ENCODE measurements around the gene MFSD2B.
"Not testable (repeated sequence)": the region's sequence is repeated elsewhere in the genome, so short reads cannot be mapped to it uniquely, and the experiment has no call there.

The MFSD2B gene

DNA sequence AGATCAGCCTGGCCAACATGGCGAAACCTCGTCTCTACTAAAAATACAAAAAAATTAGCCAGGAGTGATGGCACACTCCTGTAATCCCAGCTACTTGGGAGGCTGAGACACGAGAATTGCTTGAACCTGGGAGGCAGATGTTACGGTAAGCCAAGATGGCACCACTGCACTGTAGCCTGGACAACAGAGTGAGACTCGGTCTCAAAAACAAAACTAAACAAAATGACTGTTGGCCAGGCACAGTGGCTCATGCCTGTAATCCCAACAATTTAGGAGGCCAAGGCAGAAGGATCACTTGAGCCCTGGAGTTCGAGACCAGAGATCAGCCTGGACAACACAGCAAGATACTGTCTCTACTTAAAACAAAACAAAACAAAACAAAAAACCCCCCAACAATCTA lies 33.2 kb downstream of the MFSD2B start:
- not testable (repeated sequence) for H2AFZ ChIP-seq (ENCODE audit: low read length, unreplicated experiment); H3K36me3 ChIP-seq (ENCODE audit: insufficient read depth, low read length); H3K4me3 ChIP-seq (ENCODE audit: low read depth, low read length); H3K27ac ChIP-seq (ENCODE audit: low read depth, low read length); H3K4me1 ChIP-seq (ENCODE audit: control insufficient read depth, insufficient read depth, low read length, unreplicated experiment); H3K27me3 ChIP-seq (ENCODE audit: insufficient read depth, low read length)
- peaks cover 18% of the 10 kb centered on the region for H3K79me2 ChIP-seq (ENCODE audit: control insufficient read depth, insufficient read depth, low read length, unreplicated experiment)

- H3K36me3 ChIP-seq (ENCODE audit: insufficient read depth, low read length), result no peaks in the 10 kb centered on the region
- no peaks in the 10 kb centered on the region for H3K27me3 ChIP-seq (ENCODE audit: insufficient read depth, low read length)
- H3K79me2 ChIP-seq (ENCODE audit: control insufficient read depth, insufficient read depth, low read length, unreplicated experiment), result peaks cover 18% of the 10 kb centered on the region
Observed at GRCh38 chr2:24045511-24046508, 35.9 kb downstream of the MFSD2B start.

DNA sequence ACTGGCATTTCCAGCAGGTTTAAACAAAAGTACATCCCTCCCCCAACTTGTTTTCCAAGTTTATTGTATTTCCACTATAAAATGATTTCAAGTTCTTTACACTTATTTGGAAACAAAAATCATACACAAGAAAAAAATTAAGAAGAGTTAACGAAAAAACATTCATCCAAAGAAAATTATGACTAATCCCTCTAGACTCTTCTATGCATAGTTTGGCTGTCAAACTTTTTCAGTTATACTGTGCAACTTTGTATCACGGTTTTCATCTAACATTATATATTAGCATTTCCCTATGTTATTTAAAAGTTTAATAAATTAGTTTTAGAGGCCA lies 36.7 kb downstream of the MFSD2B start:
- peak overlapping the region; percentile 56 for H2AFZ ChIP-seq (ENCODE audit: low read length, unreplicated experiment)
- no peak overlapping the region for H3K27ac ChIP-seq (ENCODE audit: low read depth, low read length)
- H3K36me3 ChIP-seq (ENCODE audit: insufficient read depth, low read length), result no peaks in the 10 kb centered on the region
- peaks cover 18% of the 10 kb centered on the region for H3K79me2 ChIP-seq (ENCODE audit: control insufficient read depth, insufficient read depth, low read length, unreplicated experiment)
- no peaks in the 10 kb centered on the region for H3K27me3 ChIP-seq (ENCODE audit: insufficient read depth, low read length)
- H3K4me1 ChIP-seq (ENCODE audit: control insufficient read depth, insufficient read depth, low read length, unreplicated experiment), result peaks cover 3% of the 10 kb centered on the region
- H3K4me3 ChIP-seq (ENCODE audit: low read depth, low read length), result peak overlapping the region; percentile 88

More at GRCh38 chr2:24045511-24046508, 35.9 kb downstream of the MFSD2B start:
- Histone ChIP-seq H3K4me1 (ENCODE audit: control insufficient read depth, insufficient read depth, low read length, unreplicated experiment) (peaks cover 3% of the 10 kb centered on the region), H2AFZ (ENCODE audit: low read length, unreplicated experiment) (no peak overlapping the region), H3K27ac (ENCODE audit: low read depth, low read length) (no peak overlapping the region), H3K4me3 (ENCODE audit: low read depth, low read length) (peak overlapping the region; percentile 88)

- Histone ChIP-seq H3K27me3 (ENCODE audit: insufficient read depth, low read length) (no peaks in the 10 kb centered on the region), H3K79me2 (ENCODE audit: control insufficient read depth, insufficient read depth, low read length, unreplicated experiment) (peaks cover 18% of the 10 kb centered on the region), H3K36me3 (ENCODE audit: insufficient read depth, low read length) (no peaks in the 10 kb centered on the region), H3K4me1 (ENCODE audit: control insufficient read depth, insufficient read depth, low read length, unreplicated experiment) (peaks cover 3% of the 10 kb centered on the region), H2AFZ (ENCODE audit: low read length, unreplicated experiment) (peak within 1 kb of the TSS; percentile 77), H3K4me3 (ENCODE audit: low read depth, low read length) (peak within 1 kb of the TSS; percentile 88), H3K27ac (ENCODE audit: low read depth, low read length) (no peak within 1 kb of the TSS)
Observed at GRCh38 chr2:24046930-24047702, 37.2 kb downstream of the MFSD2B start, which contains the start of gene WDCP. TSS of gene WDCP (minus strand) at chr2:24047391. CDS start at chr2:24039494, 7,897 bp downstream.

GRCh38 chr2:24047703-24048033 lies 37.8 kb downstream of the MFSD2B start:
- Histone ChIP-seq H3K27me3 (ENCODE audit: insufficient read depth, low read length) (no peaks in the 10 kb centered on the region), H3K79me2 (ENCODE audit: control insufficient read depth, insufficient read depth, low read length, unreplicated experiment) (peaks cover 18% of the 10 kb centered on the region), H3K27ac (ENCODE audit: low read depth, low read length) (no peak overlapping the region), H2AFZ (ENCODE audit: low read length, unreplicated experiment) (peak overlapping the region; percentile 77), H3K4me1 (ENCODE audit: control insufficient read depth, insufficient read depth, low read length, unreplicated experiment) (peaks cover 3% of the 10 kb centered on the region), H3K36me3 (ENCODE audit: insufficient read depth, low read length) (no peaks in the 10 kb centered on the region), H3K4me3 (ENCODE audit: low read depth, low read length) (peak overlapping the region; percentile 22; the same call in 1 of the 2 replicates)

DNA sequence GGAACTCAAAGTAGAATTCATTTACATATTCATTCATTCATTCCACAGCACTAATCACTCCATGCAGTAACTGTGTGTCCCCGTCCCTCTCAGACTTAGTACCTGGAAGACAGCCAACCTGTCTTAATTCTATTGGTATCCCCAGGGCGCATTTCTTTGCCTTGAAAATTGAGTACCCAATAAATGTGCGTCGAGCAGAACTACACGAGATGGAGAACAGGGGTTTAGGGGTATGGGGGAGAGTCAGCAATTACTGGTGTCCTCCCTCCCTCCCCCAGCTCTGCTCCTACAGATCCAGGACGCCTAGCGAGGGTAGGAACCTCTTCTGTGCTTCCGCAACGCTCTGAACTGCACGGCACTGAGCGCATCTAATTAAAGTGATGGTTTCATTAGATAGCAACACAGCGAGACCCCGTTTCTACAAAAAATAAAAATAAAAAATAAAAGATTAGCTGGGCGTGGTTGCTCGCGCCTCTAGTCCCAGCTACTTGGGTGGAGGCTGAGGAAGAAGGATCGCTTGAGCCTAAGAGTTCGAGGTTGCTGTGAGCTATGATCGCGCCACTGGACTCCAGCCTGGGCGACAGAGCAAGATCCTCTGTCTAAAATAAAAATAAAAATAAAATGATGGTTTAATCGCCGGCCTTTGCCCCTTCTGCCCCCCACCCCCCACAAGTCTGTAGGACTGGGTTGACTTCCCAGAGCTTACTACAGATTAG lies 39.0 kb downstream of the MFSD2B start:
- Histone ChIP-seq H3K36me3 (ENCODE audit: insufficient read depth, low read length) (no peaks in the 10 kb centered on the region), H3K27me3 (ENCODE audit: insufficient read depth, low read length) (no peaks in the 10 kb centered on the region), H3K79me2 (ENCODE audit: control insufficient read depth, insufficient read depth, low read length, unreplicated experiment) (peaks cover 17% of the 10 kb centered on the region), H2AFZ (ENCODE audit: low read length, unreplicated experiment) (peak overlapping the region; percentile 61), H3K27ac (ENCODE audit: low read depth, low read length) (no peak overlapping the region), H3K4me3 (ENCODE audit: low read depth, low read length) (peak overlapping the region; percentile 86), H3K4me1 (ENCODE audit: control insufficient read depth, insufficient read depth, low read length, unreplicated experiment) (peaks cover 3% of the 10 kb centered on the region)

DNA sequence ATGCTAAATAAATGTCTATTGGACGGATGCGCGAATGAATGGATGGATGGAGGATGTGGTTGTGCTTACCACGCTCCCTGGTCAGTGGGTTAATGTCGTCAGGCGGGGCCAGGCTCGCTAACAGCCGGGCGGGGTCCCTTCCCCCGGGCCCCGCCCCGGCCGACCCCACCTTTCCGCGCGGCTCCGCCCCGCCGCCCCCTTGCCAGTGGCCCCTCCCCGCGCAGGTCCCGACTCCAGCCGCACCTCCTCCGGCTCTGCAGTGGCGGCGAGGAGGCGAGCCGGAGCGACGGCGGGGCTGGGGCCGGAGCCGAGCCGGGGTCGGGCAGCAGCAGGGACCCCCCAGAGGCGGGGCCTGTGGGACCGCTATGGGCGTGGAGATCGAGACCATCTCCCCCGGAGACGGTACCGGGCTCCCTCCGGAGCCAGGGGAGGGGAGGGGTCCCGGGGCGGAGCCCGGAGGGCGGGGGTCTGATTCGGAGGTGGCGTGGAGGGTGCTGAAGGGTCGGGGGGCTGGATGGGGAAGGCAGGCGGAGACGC lies 39.7 kb downstream of the MFSD2B start, which contains the start of gene FKBP1B:
Gene FKBP1B (plus strand): TSS at position 257 of the 537 bp plus-strand sequence. CDS start 109 bp downstream, at position 366.
- Histone ChIP-seq H3K4me3 (ENCODE audit: low read depth, low read length) (peak within 1 kb of the TSS; percentile 86), H3K27ac (ENCODE audit: low read depth, low read length) (no peak within 1 kb of the TSS), H3K36me3 (ENCODE audit: insufficient read depth, low read length) (no peaks in the 10 kb centered on the region), H3K4me1 (ENCODE audit: control insufficient read depth, insufficient read depth, low read length, unreplicated experiment) (peaks cover 3% of the 10 kb centered on the region), H3K27me3 (ENCODE audit: insufficient read depth, low read length) (no peaks in the 10 kb centered on the region), H2AFZ (ENCODE audit: low read length, unreplicated experiment) (peak within 1 kb of the TSS; percentile 61), H3K79me2 (ENCODE audit: control insufficient read depth, insufficient read depth, low read length, unreplicated experiment) (peaks cover 15% of the 10 kb centered on the region)

DNA sequence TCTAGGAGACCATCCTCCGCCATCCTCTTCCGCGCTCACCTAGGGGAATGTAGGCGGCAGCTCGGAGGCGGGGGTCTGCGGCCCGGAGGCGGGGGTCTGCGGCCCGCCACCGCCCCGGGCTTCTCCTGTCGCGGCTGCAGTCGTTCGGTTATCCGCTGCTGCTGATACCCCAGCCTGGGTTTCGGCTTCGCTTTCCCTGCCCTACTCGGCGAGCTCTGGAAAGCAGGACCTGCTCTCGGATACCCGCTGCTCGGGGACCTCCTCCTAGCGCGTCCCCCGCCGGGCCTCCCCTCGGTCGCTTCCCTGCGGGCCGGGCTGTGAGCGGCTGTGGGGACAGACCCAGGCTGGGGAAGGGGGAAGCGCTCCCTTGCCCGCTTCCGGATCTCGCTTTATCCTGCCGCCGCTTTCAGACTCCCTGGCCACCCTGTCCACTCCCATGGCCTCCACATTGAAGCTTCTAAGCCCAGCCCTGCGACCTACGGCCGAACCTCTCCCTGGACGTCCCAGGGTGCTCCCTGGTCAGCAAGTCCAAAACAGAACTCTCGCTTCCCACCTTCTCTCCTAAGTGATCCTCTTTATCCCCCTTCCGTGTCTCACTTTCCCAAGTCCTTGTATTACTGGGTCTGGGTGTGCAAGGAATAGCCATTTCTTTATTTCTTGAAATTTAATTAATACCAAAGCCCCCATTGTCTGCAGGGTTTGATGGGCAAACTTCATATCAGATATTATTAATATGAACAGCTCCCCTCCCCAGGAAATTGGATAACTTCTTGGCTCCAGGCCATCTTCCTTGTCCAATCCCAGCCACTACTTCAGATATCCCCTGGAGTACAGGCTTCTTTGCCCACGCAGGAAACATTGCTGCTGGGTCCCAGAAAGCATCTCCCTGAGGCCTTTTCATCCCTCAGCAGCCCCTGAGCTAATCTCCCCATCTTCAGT lies 40.4 kb downstream of the MFSD2B start:
- H3K79me2 ChIP-seq (ENCODE audit: control insufficient read depth, insufficient read depth, low read length, unreplicated experiment), result peaks cover 10% of the 10 kb centered on the region
- peak overlapping the region; percentile 61 for H2AFZ ChIP-seq (ENCODE audit: low read length, unreplicated experiment)
- no peak overlapping the region for H3K27ac ChIP-seq (ENCODE audit: low read depth, low read length)
- H3K4me3 ChIP-seq (ENCODE audit: low read depth, low read length), result peak overlapping the region; percentile 86
- H3K36me3 ChIP-seq (ENCODE audit: insufficient read depth, low read length), result no peaks in the 10 kb centered on the region
- no peaks in the 10 kb centered on the region for H3K27me3 ChIP-seq (ENCODE audit: insufficient read depth, low read length)
- peaks cover 3% of the 10 kb centered on the region for H3K4me1 ChIP-seq (ENCODE audit: control insufficient read depth, insufficient read depth, low read length, unreplicated experiment)

DNA sequence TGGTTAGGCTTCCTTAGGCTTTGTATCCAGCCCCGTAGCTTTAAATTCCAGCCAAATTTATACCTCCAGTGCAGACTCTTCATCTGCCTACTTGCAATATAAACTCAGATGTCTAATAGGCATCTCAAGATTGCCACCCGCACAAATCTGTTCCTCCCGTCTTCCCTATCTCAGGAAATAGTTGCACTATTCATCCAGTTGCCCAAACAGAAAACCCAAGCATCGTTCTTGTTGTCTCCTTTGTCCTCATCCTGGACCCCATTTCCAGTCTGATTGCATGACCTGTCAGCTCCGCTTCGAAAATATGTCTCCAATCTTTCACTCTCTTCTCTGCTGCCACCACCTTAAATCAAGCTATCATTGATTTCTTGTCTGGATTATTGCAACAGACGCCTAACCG lies 41.9 kb downstream of the MFSD2B start:
- Histone ChIP-seq H3K79me2 (ENCODE audit: control insufficient read depth, insufficient read depth, low read length, unreplicated experiment) (no peaks in the 10 kb centered on the region), H2AFZ (ENCODE audit: low read length, unreplicated experiment) (no peak overlapping the region), H3K4me1 (ENCODE audit: control insufficient read depth, insufficient read depth, low read length, unreplicated experiment) (no peaks in the 10 kb centered on the region), H3K27ac (ENCODE audit: low read depth, low read length) (no peak overlapping the region), H3K4me3 (ENCODE audit: low read depth, low read length) (no peak overlapping the region), H3K36me3 (ENCODE audit: insufficient read depth, low read length) (no peaks in the 10 kb centered on the region), H3K27me3 (ENCODE audit: insufficient read depth, low read length) (no peaks in the 10 kb centered on the region)

Data from ACC112 (cell line).